Gastrocnemius medialis (tissue), 4 donors: ENCODE data around the gene LPCAT1. TPM values are rescaled to one million over a fixed set of nuclear protein-coding genes. Genes with fewer than 3 reads are reported as not detected.

Source experiments
- ATAC-seq, 2 donors: fragments of 150-250 bp; one replicate each; pipeline ENCODE4 v1.9.1; 2016
- DNase-seq, 2 donors: peaks; one replicate each; pipeline ENCODE4 v3.0.0-alpha.2; 2019
- H3K27ac ChIP-seq, 4 donors: fragments of 200-600 bp; sonication (generic); 1 replicate in 1 of 4; 2 replicates in 3 of 4; pipeline ENCODE4 v1.5.1; 2016 to 2018; ENCODE audit warnings: mild to moderate bottlenecking in 2 of 4, moderate library complexity in 1 of 4
- H3K27me3 ChIP-seq, 3 donors: fragments of 200-600 bp; sonication (generic) in 2 of 3; 1 replicate in 1 of 3; 2 replicates in 2 of 3; pipeline versions ENCODE4 v1.5.1 to v1.6.0; 2016 to 2019; ENCODE audit warnings: mild to moderate bottlenecking in 1 of 3, moderate library complexity in 1 of 3
- H3K36me3 ChIP-seq, 2 donors: fragments of 200-600 bp; sonication (generic) in 1 of 2; one replicate each; pipeline ENCODE4 v1.5.1; 2017 to 2018
- H3K4me1 ChIP-seq, 2 donors: fragments of 200-600 bp; sonication (generic) in 1 of 2; one replicate each; pipeline ENCODE4 v1.5.1; 2016 to 2017; ENCODE audit warnings: mild to moderate bottlenecking in 2 of 2
- H3K4me3 ChIP-seq, 4 donors: fragments of 200-600 bp; sonication (generic) in 3 of 4; 1 replicate in 1 of 4; 2 replicates in 3 of 4; pipeline ENCODE4 v1.5.1; 2016 to 2019; ENCODE audit warnings: mild to moderate bottlenecking in 2 of 4
- H3K9me3 ChIP-seq, 3 donors: fragments of 200-600 bp; sonication (generic) in 2 of 3; 1 replicate in 1 of 3; 2 replicates in 2 of 3; pipeline ENCODE4 v1.5.1; 2016 to 2019
- POLR2A ChIP-seq, 2 donors: fragments of 450-650 bp; IDR thresholded peaks; one replicate each; pipeline ENCODE4 v1.6.1; 2017; ENCODE audit warnings: antibody characterized with exemption in 2 of 2, mild to moderate bottlenecking in 2 of 2, moderate library complexity in 2 of 2
- in situ Hi-C, 4 donors: fragments of 200-750 bp; cut with MboI; loops; one replicate each; pipeline versions ENCODE4 v1.15.0 to v1.8.0; 2017; ENCODE audit warnings: low sequenced_read_pairs in 4 of 4
- intact Hi-C: fragments of 100-400 bp; cut with DNase I; formaldehyde crosslinking; loops from one replicate; pipeline ENCODE4 v1.15.1; 2023; ENCODE audit warnings: low total_unique reads
- total RNA-seq, 4 donors: library from RNA; depleted of rRNA; stranded (reverse); fragments of >200 nt; gene quantifications; one replicate each; pipeline versions ENCODE4 v1.1.0 to v1.2.3, GENCODE V29; 2016
- TF ChIP-seq, protein P1 (sequence below), 5 experiments: fragments of 450-650 bp in 3 of 5; fragments of 200-600 bp in 2 of 5; sonication (generic) in 2 of 5; IDR thresholded peaks in 4 of 5; conservative IDR thresholded peaks in 1 of 5; 1 replicate in 4 of 5; 2 replicates in 1 of 5; pipeline ENCODE4 v1.5.1; 2016 to 2019; ENCODE audit warnings: antibody characterized with exemption in 5 of 5, mild to moderate bottlenecking in 3 of 5, moderate library complexity in 3 of 5

Gene LPCAT1
- total RNA-seq, 4 donors from 2014 or later = 1.4 to 9.2 (median 4.2) TPM

DNA sequence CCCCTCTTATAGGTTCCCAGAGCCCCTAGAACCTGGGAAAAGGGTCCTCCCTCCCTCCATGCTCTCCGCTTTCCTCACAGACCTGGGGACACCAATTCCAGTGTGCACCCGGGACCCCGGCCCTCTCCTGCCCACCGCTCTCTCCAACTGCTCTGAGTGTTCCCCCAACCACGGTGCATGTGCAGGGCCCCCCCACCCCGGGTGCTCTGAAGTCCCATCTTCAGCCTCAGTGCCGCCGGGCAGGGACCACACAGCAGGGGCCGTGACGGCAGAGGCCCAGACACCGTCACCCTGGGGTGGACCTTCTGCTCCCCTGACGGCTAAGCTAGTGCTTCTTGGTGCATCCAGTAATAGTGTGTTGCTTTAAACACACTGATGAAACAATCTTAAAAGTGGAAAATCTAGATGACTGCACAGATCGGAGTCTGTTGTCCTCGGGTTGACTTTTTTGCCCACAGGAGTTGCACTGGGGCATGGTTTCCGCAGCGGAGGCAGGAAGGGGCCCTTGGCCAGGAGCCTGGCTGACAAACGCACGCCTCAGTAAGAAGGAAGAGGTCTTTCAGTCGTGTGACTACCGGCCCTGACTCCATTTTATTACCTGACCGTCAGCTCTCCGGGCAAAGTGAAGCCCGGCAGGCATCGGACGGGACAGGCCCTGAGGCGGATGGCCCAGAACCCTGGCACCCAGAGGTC lies 42.3 kb downstream of the LPCAT1 start:
- H3K4me3 ChIP-seq = no peak overlapping the region
- no peaks in the 10 kb centered on the region for H3K9me3 ChIP-seq
- intact Hi-C loops = no loop called here
- ATAC-seq = no peak
- no peaks in the 10 kb centered on the region for H3K36me3 ChIP-seq
- H3K27me3 ChIP-seq = no peaks in the 10 kb centered on the region
- in situ Hi-C loops = no loop called here
- no peak for TF ChIP-seq POLR2A (IDR thresholded peaks at IDR 0.05)
- TF ChIP-seq, protein P1, sequence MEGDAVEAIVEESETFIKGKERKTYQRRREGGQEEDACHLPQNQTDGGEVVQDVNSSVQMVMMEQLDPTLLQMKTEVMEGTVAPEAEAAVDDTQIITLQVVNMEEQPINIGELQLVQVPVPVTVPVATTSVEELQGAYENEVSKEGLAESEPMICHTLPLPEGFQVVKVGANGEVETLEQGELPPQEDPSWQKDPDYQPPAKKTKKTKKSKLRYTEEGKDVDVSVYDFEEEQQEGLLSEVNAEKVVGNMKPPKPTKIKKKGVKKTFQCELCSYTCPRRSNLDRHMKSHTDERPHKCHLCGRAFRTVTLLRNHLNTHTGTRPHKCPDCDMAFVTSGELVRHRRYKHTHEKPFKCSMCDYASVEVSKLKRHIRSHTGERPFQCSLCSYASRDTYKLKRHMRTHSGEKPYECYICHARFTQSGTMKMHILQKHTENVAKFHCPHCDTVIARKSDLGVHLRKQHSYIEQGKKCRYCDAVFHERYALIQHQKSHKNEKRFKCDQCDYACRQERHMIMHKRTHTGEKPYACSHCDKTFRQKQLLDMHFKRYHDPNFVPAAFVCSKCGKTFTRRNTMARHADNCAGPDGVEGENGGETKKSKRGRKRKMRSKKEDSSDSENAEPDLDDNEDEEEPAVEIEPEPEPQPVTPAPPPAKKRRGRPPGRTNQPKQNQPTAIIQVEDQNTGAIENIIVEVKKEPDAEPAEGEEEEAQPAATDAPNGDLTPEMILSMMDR (IDR thresholded peaks at IDR 0.05 in 4 of 5, conservative IDR thresholded peaks at IDR 0.05 in 1 of 5) = no peak
- H3K4me1 ChIP-seq = no peaks in the 10 kb centered on the region
- DNase-seq = no peak
- H3K27ac ChIP-seq = no peak overlapping the region

DNA sequence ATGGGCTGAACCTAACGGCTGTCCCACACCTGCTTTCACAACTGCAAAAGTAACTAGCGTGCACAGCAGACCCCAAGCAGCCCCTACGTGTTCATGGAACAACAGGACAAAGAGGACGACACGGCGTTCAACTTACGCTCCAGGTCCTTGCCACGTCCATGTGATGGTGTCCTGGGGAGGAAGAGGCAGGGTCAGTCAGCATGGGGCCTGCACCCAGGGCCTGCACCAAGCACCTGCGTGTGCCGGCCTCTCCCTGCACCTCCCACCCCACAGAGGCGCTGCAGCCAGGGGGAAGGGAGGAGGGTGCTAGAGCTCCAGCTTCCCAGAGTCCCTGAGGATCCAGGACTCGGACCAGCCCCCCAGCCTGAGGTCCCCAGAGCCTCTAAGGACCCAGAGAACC lies 43.0 kb downstream of the LPCAT1 start:
- no peak for TF ChIP-seq POLR2A (IDR thresholded peaks at IDR 0.05)
- TF ChIP-seq, protein P1 (IDR thresholded peaks at IDR 0.05 in 4 of 5, conservative IDR thresholded peaks at IDR 0.05 in 1 of 5) = no peak
- ATAC-seq (no peak), DNase-seq (no peak)
- no peaks in the 10 kb centered on the region for H3K36me3 ChIP-seq
- intact Hi-C loops = no loop called here
- H3K4me1 ChIP-seq = no peaks in the 10 kb centered on the region
- H3K27me3 ChIP-seq = no peaks in the 10 kb centered on the region
- in situ Hi-C loops = no loop called here
- H3K9me3 ChIP-seq = no peaks in the 10 kb centered on the region
- no peak overlapping the region for H3K4me3 ChIP-seq
- no peak overlapping the region for H3K27ac ChIP-seq

DNA sequence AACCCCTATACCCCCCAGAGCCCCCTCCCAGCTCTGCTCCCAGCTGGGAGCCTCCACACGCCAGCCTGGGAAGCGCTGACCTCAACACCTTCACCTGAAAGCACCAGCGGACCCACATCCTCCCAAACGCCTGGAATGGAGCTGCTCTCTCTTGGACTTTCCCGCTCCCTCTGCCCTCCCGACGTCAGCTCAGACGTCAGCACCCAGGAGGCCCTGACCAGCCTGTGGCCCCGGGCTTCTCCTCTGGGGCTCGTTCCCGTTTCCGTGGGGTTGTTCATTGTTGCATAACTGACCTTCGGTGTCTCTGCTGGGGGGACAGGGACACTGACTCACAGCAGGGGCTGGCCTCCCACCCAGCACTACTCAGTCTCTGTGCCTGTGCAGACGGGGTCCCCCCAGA lies 43.5 kb downstream of the LPCAT1 start:
- Histone ChIP-seq H3K27ac (no peak overlapping the region), H3K4me1 (no peaks in the 10 kb centered on the region), H3K36me3 (no peaks in the 10 kb centered on the region), H3K4me3 (no peak overlapping the region), H3K27me3 (no peaks in the 10 kb centered on the region), H3K9me3 (no peaks in the 10 kb centered on the region)
- DNase-seq (peak in 1 of 2 donors; percentile 41), ATAC-seq (no peak)
- intact Hi-C loops = no loop called here
- peak in 1 of 2 donors; percentile 41 for TF ChIP-seq POLR2A (IDR thresholded peaks at IDR 0.05)
- TF ChIP-seq, protein P1 (IDR thresholded peaks at IDR 0.05 in 4 of 5, conservative IDR thresholded peaks at IDR 0.05 in 1 of 5) = no peak
- in situ Hi-C loops = no loop called here

DNA sequence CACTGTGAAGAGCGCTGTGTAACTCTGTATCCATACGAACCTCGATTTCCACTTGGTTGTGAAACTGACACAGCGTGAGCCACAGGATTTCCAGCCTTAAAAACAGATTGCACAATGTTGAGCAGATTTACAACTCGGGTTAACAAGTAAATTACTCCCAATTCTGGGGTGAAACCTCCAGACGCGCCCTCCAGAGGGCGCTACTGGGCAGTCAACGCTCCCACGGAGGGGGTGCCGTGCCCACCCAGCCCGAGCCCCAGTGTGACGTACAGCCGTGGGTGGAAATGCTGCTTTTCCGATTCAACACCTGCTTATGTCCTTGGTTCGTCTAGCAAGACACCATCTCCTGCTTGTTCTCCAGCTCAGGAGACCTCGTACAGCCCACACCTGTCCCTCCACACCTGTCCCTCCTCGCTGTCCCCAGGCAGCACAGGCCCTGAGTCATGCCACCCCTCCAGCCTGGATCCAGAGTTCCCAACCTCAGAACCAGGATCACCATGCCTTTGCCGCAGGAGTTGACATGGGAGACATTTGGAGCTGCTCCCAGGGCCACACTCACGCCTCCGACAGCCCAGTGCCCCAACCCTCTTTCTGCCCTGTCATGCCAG lies 44.1 kb downstream of the LPCAT1 start:
- H3K4me1 ChIP-seq = no peaks in the 10 kb centered on the region
- H3K9me3 ChIP-seq = no peaks in the 10 kb centered on the region
- H3K4me3 ChIP-seq = no peak overlapping the region
- no peak for ATAC-seq
- intact Hi-C loops (no loop called here), in situ Hi-C loops (no loop called here)
- DNase-seq = peak in 1 of 2 donors; percentile 25
- H3K27ac ChIP-seq = no peak overlapping the region
- no peak for TF ChIP-seq POLR2A (IDR thresholded peaks at IDR 0.05)
- TF ChIP-seq, protein P1 (IDR thresholded peaks at IDR 0.05 in 4 of 5, conservative IDR thresholded peaks at IDR 0.05 in 1 of 5) = peak in 3 of 5 experiments; percentile 28 to 48 (median 37)
- H3K27me3 ChIP-seq = no peaks in the 10 kb centered on the region
- no peaks in the 10 kb centered on the region for H3K36me3 ChIP-seq
